ENCODE data around the gene FBXO7. TPM values are rescaled to one million over a fixed set of nuclear protein-coding genes. Genes with fewer than 3 reads are reported as not detected.

FBXO7 gene
- total RNA-seq, 4 donors from 2014 or later: 70.3 to 80.1 (median 76.4) TPM

- no peaks in the 10 kb centered on the region for H3K4me1 ChIP-seq
- H3K27me3 ChIP-seq: peaks cover 2% of the 10 kb centered on the region
- in situ Hi-C loops (cut with MboI; ENCODE audit: low pct_ligation_motif_present in 1 of 4, low pct_unique_long_range_greater_than_20kb in 1 of 4, low sequenced_read_pairs in 3 of 4): no loop called here
- H3K36me3 ChIP-seq: no peaks in the 10 kb centered on the region
- intact Hi-C loops (cut with DNase I; ENCODE audit: low total_unique reads): no loop called here
- no peak overlapping the region for H3K27ac ChIP-seq
- DNase-seq: no peak
- no peak overlapping the region for H3K4me3 ChIP-seq
- H3K9me3 ChIP-seq: no peaks in the 10 kb centered on the region
- WGBS, 2 donors (ENCODE audit: low coverage in 1 of 2): 50% methylated on average over 1 of the region's 1 CpG
- TF ChIP-seq POLR2AphosphoS5 (IDR thresholded peaks at IDR 0.05) (no peak), POLR2A (IDR thresholded peaks at IDR 0.05) (no peak), EP300 (IDR thresholded peaks at IDR 0.05; ENCODE audit: low read depth) (no peak), CTCF (IDR thresholded peaks at IDR 0.05) (no peak)
Observed at GRCh38 chr22:32446321-32446720, 28.3 kb upstream of the FBXO7 start.

- H3K27me3 ChIP-seq: peaks cover 13% of the 10 kb centered on the region
Observed at GRCh38 chr22:32448980-32449379, 25.6 kb upstream of the FBXO7 start.

GRCh38 chr22:32457031-32457430 is 17.6 kb upstream of the FBXO7 start:
- no peaks in the 10 kb centered on the region for H3K9me3 ChIP-seq
- DNase-seq: no peak
- TF ChIP-seq POLR2A (IDR thresholded peaks at IDR 0.05) (no peak), EP300 (IDR thresholded peaks at IDR 0.05; ENCODE audit: low read depth) (no peak), CTCF (IDR thresholded peaks at IDR 0.05) (no peak), POLR2AphosphoS5 (IDR thresholded peaks at IDR 0.05) (no peak)
- H3K27ac ChIP-seq: no peak overlapping the region
- H3K27me3 ChIP-seq: peaks cover 17% of the 10 kb centered on the region
- H3K4me1 ChIP-seq: no peaks in the 10 kb centered on the region
- intact Hi-C loops (cut with DNase I; ENCODE audit: low total_unique reads) (no loop called here), in situ Hi-C loops (cut with MboI; ENCODE audit: low pct_ligation_motif_present in 1 of 4, low pct_unique_long_range_greater_than_20kb in 1 of 4, low sequenced_read_pairs in 3 of 4) (loop anchor here in 3 of 4 donors (25.0 kb wide), 2 partner anchors 470 to 495 kb away; no protein-coding TSS in a partner anchor)
- WGBS, 2 donors (ENCODE audit: low coverage in 1 of 2): 92 to 97% methylated on average over 4 of the region's 4 CpGs
- no peaks in the 10 kb centered on the region for H3K36me3 ChIP-seq
- no peak overlapping the region for H3K4me3 ChIP-seq

More at GRCh38 chr22:32448980-32449379, 25.6 kb upstream of the FBXO7 start:
- no peak overlapping the region for H3K27ac ChIP-seq
- H3K4me3 ChIP-seq: no peak overlapping the region
- in situ Hi-C loops (cut with MboI; ENCODE audit: low pct_ligation_motif_present in 1 of 4, low pct_unique_long_range_greater_than_20kb in 1 of 4, low sequenced_read_pairs in 3 of 4) (no loop called here), intact Hi-C loops (cut with DNase I; ENCODE audit: low total_unique reads) (no loop called here)
- TF ChIP-seq POLR2A (IDR thresholded peaks at IDR 0.05) (no peak), EP300 (IDR thresholded peaks at IDR 0.05; ENCODE audit: low read depth) (no peak), CTCF (IDR thresholded peaks at IDR 0.05) (no peak), POLR2AphosphoS5 (IDR thresholded peaks at IDR 0.05) (no peak)
- H3K4me1 ChIP-seq: no peaks in the 10 kb centered on the region
- DNase-seq: no peak
- no peaks in the 10 kb centered on the region for H3K9me3 ChIP-seq
- no peaks in the 10 kb centered on the region for H3K36me3 ChIP-seq
- 41 to 48% methylated on average over 4 of the region's 4 CpGs for WGBS, 2 donors (ENCODE audit: low coverage in 1 of 2)

GRCh38 chr22:32462452-32462851 is 12.2 kb upstream of the FBXO7 start:
- in situ Hi-C loops (cut with MboI; ENCODE audit: low pct_ligation_motif_present in 1 of 4, low pct_unique_long_range_greater_than_20kb in 1 of 4, low sequenced_read_pairs in 3 of 4): loop anchor here in 3 of 4 donors (25.0 kb wide), 2 partner anchors 475 to 500 kb away; no protein-coding TSS in a partner anchor
- WGBS, 2 donors (ENCODE audit: low coverage in 1 of 2): 54 to 61% methylated on average over 3 of the region's 3 CpGs
- intact Hi-C loops (cut with DNase I; ENCODE audit: low total_unique reads): no loop called here

More at GRCh38 chr22:32462452-32462851, 12.2 kb upstream of the FBXO7 start:
- no peaks in the 10 kb centered on the region for H3K36me3 ChIP-seq
- no peak overlapping the region for H3K27ac ChIP-seq
- no peaks in the 10 kb centered on the region for H3K9me3 ChIP-seq
- DNase-seq: no peak
- peaks cover 30% of the 10 kb centered on the region for H3K27me3 ChIP-seq
- H3K4me1 ChIP-seq: no peaks in the 10 kb centered on the region
- no peak overlapping the region for H3K4me3 ChIP-seq
- TF ChIP-seq CTCF (IDR thresholded peaks at IDR 0.05) (no peak), EP300 (IDR thresholded peaks at IDR 0.05; ENCODE audit: low read depth) (no peak), POLR2AphosphoS5 (IDR thresholded peaks at IDR 0.05) (no peak), POLR2A (IDR thresholded peaks at IDR 0.05) (no peak)
